Kidney epithelial cell (primary cell): ENCODE results near the gene SYMPK. TPM values are rescaled to one million over a fixed set of nuclear protein-coding genes. Genes with fewer than 3 reads are reported as not detected.

Experiments used
- DNase-seq: peaks from one replicate; pipeline ENCODE4 v3.0.0-alpha.2; 2010; ENCODE audit warnings: low read depth
- H3K27me3 ChIP-seq: 2 replicates; pipeline ENCODE4 v1.6.0; 2011; ENCODE audit warnings: low read length; ENCODE audit not compliant: control insufficient read depth, insufficient read depth
- H3K36me3 ChIP-seq: 2 replicates; pipeline ENCODE4 v1.5.1; 2011; ENCODE audit warnings: low read length; ENCODE audit not compliant: control insufficient read depth, insufficient read depth
- H3K4me3 ChIP-seq: 2 replicates; pipeline ENCODE4 v1.5.1; 2011; ENCODE audit warnings: low read depth, mild to moderate bottlenecking, control low read depth, low read length
- CTCF ChIP-seq: IDR thresholded peaks from 2 replicates; pipeline ENCODE4 v1.5.1; 2011; ENCODE audit warnings: mild to moderate bottlenecking, moderate library complexity, low read length, control low read depth, inconsistent platforms; ENCODE audit not compliant: insufficient read depth, poor library complexity, severe bottlenecking
- total RNA-seq: library from RNA; depleted of rRNA; stranded (reverse); fragments of >200 nt; gene quantifications from 2 replicates; pipeline ENCODE4 v1.2.3, GENCODE V29; 2015

SYMPK gene
- total RNA-seq, 1 donor from 2014 or later, result 32.2 TPM

GRCh38 chr19:45768984-45769782, 93.8 kb downstream of the SYMPK start, which contains the start of gene SIX5:
SIX5 (minus strand) TSS chr19:45769252; CDS start chr19:45768844, 408 bp downstream.
- peak; percentile 77 for DNase-seq
- Histone ChIP-seq H3K4me3 (peak within 1 kb of the TSS; percentile 81), H3K36me3 (peaks cover 1% of the 10 kb centered on the region), H3K27me3 (no peaks in the 10 kb centered on the region)
- TF ChIP-seq CTCF, result no peak

GRCh38 chr19:45768655-45768983, 94.3 kb downstream of the SYMPK start:
- no peak for TF ChIP-seq CTCF
- no peak for DNase-seq
- peaks cover 2% of the 10 kb centered on the region for H3K27me3 ChIP-seq
- H3K36me3 ChIP-seq, result peaks cover 1% of the 10 kb centered on the region
- H3K4me3 ChIP-seq, result peak overlapping the region; percentile 81

GRCh38 chr19:45767881-45768654, 94.9 kb downstream of the SYMPK start:
- no peak for TF ChIP-seq CTCF
- peaks cover 1% of the 10 kb centered on the region for H3K36me3 ChIP-seq
- H3K27me3 ChIP-seq, result peaks cover 5% of the 10 kb centered on the region
- no peak for DNase-seq
- H3K4me3 ChIP-seq, result peak overlapping the region; percentile 81

- peaks cover 7% of the 10 kb centered on the region for H3K27me3 ChIP-seq
- H3K36me3 ChIP-seq, result no peaks in the 10 kb centered on the region
- H3K4me3 ChIP-seq, result peak overlapping the region; percentile 81
- no peak for TF ChIP-seq CTCF
- DNase-seq, result no peak
These were observed 95.5 kb downstream of the SYMPK start for GRCh38 chr19:45767410-45767880.

- DNase-seq, result no peak
- peaks cover 7% of the 10 kb centered on the region for H3K27me3 ChIP-seq
- TF ChIP-seq CTCF, result no peak
- no peaks in the 10 kb centered on the region for H3K36me3 ChIP-seq
- H3K4me3 ChIP-seq, result peak overlapping the region; percentile 81
These were observed 96.0 kb downstream of the SYMPK start for GRCh38 chr19:45766869-45767346.
